CD14-positive monocyte (primary cell): ENCODE data around the gene TMEM132C. TPM values are rescaled to one million over a fixed set of nuclear protein-coding genes. Genes with fewer than 3 reads are reported as not detected.

ENCODE experiments used
- DNase-seq, 3 donors: peaks; one replicate each; pipeline ENCODE4 v3.0.0-alpha.2; 2011 to 2022
- H2AFZ ChIP-seq: 2 replicates; pipeline ENCODE4 v1.6.0; 2012; ENCODE audit warnings: mild to moderate bottlenecking, low read depth, low read length, inconsistent platforms; ENCODE audit not compliant: insufficient read depth, poor library complexity, severe bottlenecking
- H3K27ac ChIP-seq, 2 donors: 1 replicate in 1 of 2; 2 replicates in 1 of 2; pipeline ENCODE4 v1.5.1; 2012 to 2013; ENCODE audit warnings: low read length in 2 of 2, control low read depth in 1 of 2, inconsistent platforms in 1 of 2, low read depth in 1 of 2, mild to moderate bottlenecking in 1 of 2
- H3K27me3 ChIP-seq, 2 donors: one replicate each; pipeline versions ENCODE4 v1.6.0 to v1.6.1; 2011 to 2013; ENCODE audit warnings: low read length in 2 of 2; ENCODE audit not compliant: control insufficient read depth in 2 of 2, insufficient read depth in 2 of 2
- H3K36me3 ChIP-seq, 2 donors: replicated peaks in 1 of 2; 1 replicate in 1 of 2; 2 replicates in 1 of 2; pipeline versions ENCODE4 v1.5.1 to v1.6.1; 2012 to 2013; ENCODE audit warnings: low read length in 2 of 2, control low read depth in 1 of 2, inconsistent platforms in 1 of 2, mild to moderate bottlenecking in 1 of 2; ENCODE audit not compliant: insufficient read depth in 2 of 2, control insufficient read depth in 1 of 2
- H3K4me1 ChIP-seq, 2 donors: 1 replicate in 1 of 2; 2 replicates in 1 of 2; pipeline versions ENCODE4 v1.5.1 to v1.6.1; 2012 to 2013; ENCODE audit warnings: low read length in 2 of 2, control low read depth in 1 of 2, inconsistent platforms in 1 of 2, mild to moderate bottlenecking in 1 of 2, moderate library complexity in 1 of 2; ENCODE audit not compliant: insufficient read depth in 2 of 2, control insufficient read depth in 1 of 2
- H3K4me2 ChIP-seq: replicated peaks from 2 replicates; pipeline ENCODE3; 2012; ENCODE audit warnings: low read length, moderate library complexity, mild to moderate bottlenecking; ENCODE audit not compliant: poor library complexity, severe bottlenecking; ENCODE audit errors: extremely low read depth
- H3K4me3 ChIP-seq, 3 experiments: fragments of 200-600 bp in 1 of 3; sonication (generic) in 1 of 3; replicated peaks in 1 of 3; 1 replicate in 2 of 3; 2 replicates in 1 of 3; pipeline ENCODE4 v1.5.1; 2011 to 2013; ENCODE audit warnings: low read length in 3 of 3, mild to moderate bottlenecking in 3 of 3, control low read depth in 2 of 3, low read depth in 2 of 3, inconsistent platforms in 1 of 3, moderate library complexity in 1 of 3
- H3K79me2 ChIP-seq: 2 replicates; pipeline ENCODE4 v1.6.0; 2012; ENCODE audit warnings: mild to moderate bottlenecking, control low read depth, inconsistent platforms, low read length, moderate library complexity; ENCODE audit not compliant: insufficient read depth
- H3K9ac ChIP-seq: 2 replicates; pipeline ENCODE4 v1.6.0; 2017; ENCODE audit warnings: low read length, mild to moderate bottlenecking; ENCODE audit not compliant: insufficient read depth, poor library complexity, severe bottlenecking
- H3K9me3 ChIP-seq, 2 donors: replicated peaks in 1 of 2; 1 replicate in 1 of 2; 2 replicates in 1 of 2; pipeline versions ENCODE4 v1.5.1 to v1.6.1; 2012 to 2013; ENCODE audit warnings: low read length in 2 of 2, control low read depth in 1 of 2; ENCODE audit not compliant: control insufficient read depth in 1 of 2, insufficient read depth in 1 of 2
- H4K20me1 ChIP-seq: 2 replicates; pipeline ENCODE4 v1.6.0; 2012; ENCODE audit warnings: mild to moderate bottlenecking, low read length, control low read depth, moderate library complexity; ENCODE audit not compliant: insufficient read depth
- H3K27ac Mint-ChIP-seq, 7 donors: one replicate each; pipeline ENCODE4 v1.8.0; 2020; ENCODE audit warnings: mild to moderate bottlenecking in 7 of 7, mixed read lengths in 7 of 7, moderate library complexity in 6 of 7, inconsistent platforms in 2 of 7
- H3K27me3 Mint-ChIP-seq, 3 donors: one replicate each; pipeline ENCODE4 v1.8.0; 2021 to 2022; ENCODE audit warnings: low read depth in 3 of 3, mild to moderate bottlenecking in 3 of 3, mixed read lengths in 3 of 3, moderate library complexity in 3 of 3, inconsistent platforms in 1 of 3
- H3K36me3 Mint-ChIP-seq, 2 donors: one replicate each; pipeline ENCODE4 v1.8.0; 2020; ENCODE audit warnings: mixed read lengths in 2 of 2, inconsistent platforms in 1 of 2, mild to moderate bottlenecking in 1 of 2
- H3K4me1 Mint-ChIP-seq: one replicate; pipeline ENCODE4 v1.8.0; 2020; ENCODE audit warnings: mild to moderate bottlenecking, mixed read lengths
- H3K4me3 Mint-ChIP-seq, 2 donors: one replicate each; pipeline ENCODE4 v1.8.0; 2020; ENCODE audit warnings: mild to moderate bottlenecking in 2 of 2, mixed read lengths in 2 of 2, moderate library complexity in 1 of 2
- H3K9me3 Mint-ChIP-seq, 7 donors: one replicate each; pipeline ENCODE4 v1.8.0; 2020 to 2022; ENCODE audit warnings: mixed read lengths in 7 of 7, mild to moderate bottlenecking in 6 of 7, moderate library complexity in 6 of 7, inconsistent platforms in 2 of 7
- WGBS: methylation state at CpG from one replicate; pipeline ENCODE4 v1.1.5; 2013; ENCODE audit warnings: missing lambda C conversion rate; ENCODE audit not compliant: insufficient coverage; 5-methylcytosine and 5-hydroxymethylcytosine counted together
- intact Hi-C, 2 donors: fragments of 100-400 bp; cut with micrococcal nuclease; formaldehyde crosslinking; loops; one replicate each; pipeline versions ENCODE4 v1.15.0 to v1.15.1; 2023
- polyA plus RNA-seq, 3 donors: library from polyadenylated mRNA; depleted of rRNA in 1 of 3; unstranded in 2 of 3; stranded (reverse) in 1 of 3; fragments of 300-500 nt in 2 of 3; fragments of >200 nt in 1 of 3; fragmentation: Illumina TruSeq in 2 of 3; gene quantifications; 1 replicate in 2 of 3; 2 replicates in 1 of 3; pipeline ENCODE4 v1.2.3, GENCODE V29; 2012 to 2021
- TF ChIP-seq, protein P1 (sequence below): fragments of 200-600 bp; IDR thresholded peaks from one replicate; pipeline ENCODE4 v1.8.0; 2022; ENCODE audit warnings: antibody characterized with exemption, mild to moderate bottlenecking

TMEM132C gene
- polyA plus RNA-seq, 3 donors: not detected

DNA sequence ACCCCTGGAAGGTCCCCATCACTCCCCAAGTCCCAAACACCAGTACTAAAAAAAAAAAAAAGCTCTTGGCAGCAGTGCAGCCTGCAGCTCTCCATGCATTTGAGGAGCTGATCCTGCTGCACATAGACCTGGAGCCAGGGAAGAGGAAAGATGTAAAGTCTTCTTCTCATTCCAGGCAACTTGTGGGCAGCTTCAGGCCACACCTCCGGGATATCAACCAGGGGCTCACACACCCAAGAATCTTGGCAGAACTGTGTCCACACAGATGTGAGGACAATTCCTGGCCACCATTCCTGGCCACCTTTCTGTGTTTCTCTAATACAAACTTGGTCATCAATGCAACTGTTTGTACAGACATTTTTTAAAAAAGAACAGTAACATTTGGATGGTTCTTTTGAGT lies 72.7 kb downstream of the TMEM132C start:
- Histone ChIP-seq H4K20me1 (no peaks in the 10 kb centered on the region), H2AFZ (no peak overlapping the region), H3K9ac (no peak overlapping the region), H3K79me2 (no peaks in the 10 kb centered on the region), H3K36me3 (no peaks in the 10 kb centered on the region), H3K4me2 (no peak overlapping the region), H3K4me3 (no peak overlapping the region), H3K27me3 (no peaks in the 10 kb centered on the region), H3K27ac (no peak overlapping the region), H3K4me1 (no peaks in the 10 kb centered on the region), H3K9me3 (peaks cover 0 to 3% of the 10 kb centered on the region in 2 donors)
- Mint-ChIP-seq H3K27me3 (peaks cover 5 to 8% (median 6%) of the 10 kb centered on the region in 3 donors), H3K4me1 (no peaks in the 10 kb centered on the region), H3K27ac (no peak overlapping the region), H3K9me3 (peaks cover 1 to 13% (median 5%) of the 10 kb centered on the region in 7 donors), H3K36me3 (no peaks in the 10 kb centered on the region), H3K4me3 (no peak overlapping the region)
- DNase-seq: no peak
- 88% methylated on average over 1 of the region's 1 CpG for WGBS
- intact Hi-C loops: no loop called here
- TF ChIP-seq, protein P1, sequence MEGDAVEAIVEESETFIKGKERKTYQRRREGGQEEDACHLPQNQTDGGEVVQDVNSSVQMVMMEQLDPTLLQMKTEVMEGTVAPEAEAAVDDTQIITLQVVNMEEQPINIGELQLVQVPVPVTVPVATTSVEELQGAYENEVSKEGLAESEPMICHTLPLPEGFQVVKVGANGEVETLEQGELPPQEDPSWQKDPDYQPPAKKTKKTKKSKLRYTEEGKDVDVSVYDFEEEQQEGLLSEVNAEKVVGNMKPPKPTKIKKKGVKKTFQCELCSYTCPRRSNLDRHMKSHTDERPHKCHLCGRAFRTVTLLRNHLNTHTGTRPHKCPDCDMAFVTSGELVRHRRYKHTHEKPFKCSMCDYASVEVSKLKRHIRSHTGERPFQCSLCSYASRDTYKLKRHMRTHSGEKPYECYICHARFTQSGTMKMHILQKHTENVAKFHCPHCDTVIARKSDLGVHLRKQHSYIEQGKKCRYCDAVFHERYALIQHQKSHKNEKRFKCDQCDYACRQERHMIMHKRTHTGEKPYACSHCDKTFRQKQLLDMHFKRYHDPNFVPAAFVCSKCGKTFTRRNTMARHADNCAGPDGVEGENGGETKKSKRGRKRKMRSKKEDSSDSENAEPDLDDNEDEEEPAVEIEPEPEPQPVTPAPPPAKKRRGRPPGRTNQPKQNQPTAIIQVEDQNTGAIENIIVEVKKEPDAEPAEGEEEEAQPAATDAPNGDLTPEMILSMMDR: no peak

DNA sequence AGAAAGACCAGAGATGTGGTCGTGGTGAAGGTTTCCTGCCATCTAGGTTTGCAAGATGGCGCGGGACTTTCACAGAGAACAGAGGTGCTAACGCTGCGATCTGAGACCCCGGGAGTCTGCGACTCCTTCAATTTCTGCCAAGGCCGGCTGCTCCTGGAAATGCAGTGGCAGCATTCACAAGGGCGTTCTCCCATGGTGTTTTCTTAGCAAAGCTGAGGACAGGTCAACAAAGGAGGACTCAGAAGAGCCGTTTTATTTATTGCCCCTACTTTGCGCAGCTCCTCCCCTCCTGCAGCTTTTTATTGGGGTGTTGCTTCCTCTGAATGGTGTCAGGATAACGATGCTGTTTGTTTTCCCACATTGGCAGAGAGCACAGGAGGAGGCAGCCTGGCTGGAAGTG lies 86.3 kb downstream of the TMEM132C start:
- Histone ChIP-seq H3K27ac (no peak overlapping the region), H3K79me2 (no peaks in the 10 kb centered on the region), H3K9ac (no peak overlapping the region), H3K4me2 (no peak overlapping the region), H3K27me3 (no peaks in the 10 kb centered on the region), H3K4me1 (no peaks in the 10 kb centered on the region), H2AFZ (no peak overlapping the region), H3K4me3 (no peak overlapping the region), H3K36me3 (no peaks in the 10 kb centered on the region), H3K9me3 (peaks cover 26 to 27% of the 10 kb centered on the region in 2 donors), H4K20me1 (no peaks in the 10 kb centered on the region)
- WGBS: 3% methylated on average over 10 of the region's 12 CpGs
- peaks cover 4 to 5% (median 4%) of the 10 kb centered on the region in 3 donors for H3K27me3 Mint-ChIP-seq
- no peaks in the 10 kb centered on the region for H3K36me3 Mint-ChIP-seq
- intact Hi-C loops: no loop called here
- no peak overlapping the region for H3K27ac Mint-ChIP-seq
- peaks cover 7 to 30% (median 19%) of the 10 kb centered on the region in 7 donors for H3K9me3 Mint-ChIP-seq
- H3K4me3 Mint-ChIP-seq: no peak overlapping the region
- DNase-seq: no peak
- no peaks in the 10 kb centered on the region for H3K4me1 Mint-ChIP-seq
- TF ChIP-seq, protein P1: no peak
